Uterus (tissue), 2 donors: ENCODE measurements around the gene KIAA0753.

Experiments used
- POLR2A ChIP-seq, 2 donors: fragments of 450-650 bp; IDR thresholded peaks; one replicate each; pipeline ENCODE4 v1.6.1; 2016; ENCODE audit warnings: antibody characterized with exemption in 2 of 2, mild to moderate bottlenecking in 1 of 2, moderate library complexity in 1 of 2
- TF ChIP-seq, protein P1 (sequence below), 4 experiments: fragments of 200-600 bp in 2 of 4; fragments of 450-650 bp in 2 of 4; sonication (generic) in 2 of 4; IDR thresholded peaks; one replicate each; pipeline ENCODE4 v1.5.1; 2016 to 2019; ENCODE audit warnings: antibody characterized with exemption in 4 of 4, mild to moderate bottlenecking in 2 of 4, moderate library complexity in 1 of 4

DNA sequence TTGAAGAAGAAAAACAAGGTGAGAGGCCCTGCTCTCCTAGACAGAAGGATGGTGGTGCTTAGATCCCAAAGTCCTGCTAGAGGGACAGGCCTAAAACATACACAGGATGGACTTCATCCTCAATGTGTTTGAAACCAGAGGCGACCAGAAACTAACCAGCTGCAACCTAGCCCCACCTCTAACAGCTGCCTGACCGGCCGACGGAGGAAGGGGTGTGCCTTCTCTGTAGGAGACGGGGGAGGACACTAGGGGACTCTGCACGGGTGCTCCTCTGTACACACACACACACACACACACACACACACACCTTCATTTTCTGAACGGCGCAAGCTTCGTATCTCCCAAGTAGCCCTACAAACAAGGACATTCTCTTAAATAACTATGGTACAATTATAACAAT lies 59.9 kb downstream of the KIAA0753 start:
- TF ChIP-seq, protein P1, sequence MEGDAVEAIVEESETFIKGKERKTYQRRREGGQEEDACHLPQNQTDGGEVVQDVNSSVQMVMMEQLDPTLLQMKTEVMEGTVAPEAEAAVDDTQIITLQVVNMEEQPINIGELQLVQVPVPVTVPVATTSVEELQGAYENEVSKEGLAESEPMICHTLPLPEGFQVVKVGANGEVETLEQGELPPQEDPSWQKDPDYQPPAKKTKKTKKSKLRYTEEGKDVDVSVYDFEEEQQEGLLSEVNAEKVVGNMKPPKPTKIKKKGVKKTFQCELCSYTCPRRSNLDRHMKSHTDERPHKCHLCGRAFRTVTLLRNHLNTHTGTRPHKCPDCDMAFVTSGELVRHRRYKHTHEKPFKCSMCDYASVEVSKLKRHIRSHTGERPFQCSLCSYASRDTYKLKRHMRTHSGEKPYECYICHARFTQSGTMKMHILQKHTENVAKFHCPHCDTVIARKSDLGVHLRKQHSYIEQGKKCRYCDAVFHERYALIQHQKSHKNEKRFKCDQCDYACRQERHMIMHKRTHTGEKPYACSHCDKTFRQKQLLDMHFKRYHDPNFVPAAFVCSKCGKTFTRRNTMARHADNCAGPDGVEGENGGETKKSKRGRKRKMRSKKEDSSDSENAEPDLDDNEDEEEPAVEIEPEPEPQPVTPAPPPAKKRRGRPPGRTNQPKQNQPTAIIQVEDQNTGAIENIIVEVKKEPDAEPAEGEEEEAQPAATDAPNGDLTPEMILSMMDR (IDR thresholded peaks at IDR 0.05): no peak
- TF ChIP-seq POLR2A (IDR thresholded peaks at IDR 0.05): no peak
